ENCODE measurements around the gene MACO1.

DNA sequence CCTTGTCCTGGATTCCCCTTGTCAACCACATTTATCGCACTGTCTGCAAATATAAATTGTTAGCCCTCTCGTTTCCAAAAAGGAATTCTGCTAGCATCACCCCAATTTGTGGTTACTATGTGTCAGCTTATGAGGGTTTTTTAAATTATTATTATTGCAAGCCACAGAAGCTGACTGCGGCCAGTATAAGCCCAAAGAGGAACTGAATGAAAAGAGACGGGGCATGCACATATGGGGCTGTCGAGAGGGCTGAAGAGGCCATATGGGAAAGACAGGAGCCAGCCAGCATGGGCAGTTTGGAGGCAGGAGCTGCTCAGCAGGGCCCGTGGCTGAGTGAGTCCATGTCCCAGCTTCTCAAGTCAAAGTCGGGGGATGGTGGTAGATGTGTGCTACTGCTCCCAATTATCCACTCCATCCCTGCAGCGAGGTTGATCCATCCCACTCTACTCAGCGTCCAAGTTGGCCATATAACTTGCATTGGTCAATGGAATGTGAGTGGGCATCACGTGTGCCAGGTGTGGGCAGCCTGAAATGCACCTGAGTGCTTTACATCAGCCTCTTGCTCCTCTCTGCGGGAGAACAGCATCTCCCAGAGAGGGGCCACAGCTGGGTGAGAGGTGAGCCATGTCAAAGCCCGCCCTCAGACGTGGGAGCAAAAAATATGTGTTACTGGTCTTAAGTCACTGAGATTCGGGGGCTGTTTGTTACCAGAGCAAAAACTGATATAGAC, 75.1 kb downstream of the MACO1 start:
- TF ChIP-seq EZH2phosphoT487 (IDR thresholded peaks at IDR 0.05; ENCODE audit: borderline replicate concordance, low read length), result no peak
- TF ChIP-seq CTCF (IDR thresholded peaks at IDR 0.05; ENCODE audit: low read depth, low read length, poor library complexity, severe bottlenecking), result no peak

Data from DOHH2 (cell line).